HL-60 (cell line): ENCODE results near the gene CTXN1.

ENCODE experiments used
- DNase-seq, 2 experiments: peaks; one replicate each; pipeline ENCODE4 v3.0.0-alpha.2; 2010 to 2020; ENCODE audit warnings: low read depth in 1 of 2, low spot score in 1 of 2
- H3K27ac ChIP-seq: fragments of 250-450 bp; sonication (Bioruptor Pico); replicated peaks from 2 replicates; pipeline ENCODE4 v1.5.1; 2020; ENCODE audit warnings: mild to moderate bottlenecking, moderate library complexity
- H3K27me3 ChIP-seq: fragments of 250-450 bp; sonication (Bioruptor Pico); 2 replicates; pipeline ENCODE4 v1.5.1; 2021; ENCODE audit warnings: mild to moderate bottlenecking, moderate library complexity; ENCODE audit not compliant: insufficient read depth, poor library complexity, severe bottlenecking
- H3K4me3 ChIP-seq: replicated peaks from 2 replicates; pipeline ENCODE4 v1.5.1; 2011; ENCODE audit warnings: mild to moderate bottlenecking, control low read depth, low read length; ENCODE audit not compliant: insufficient read depth
- CTCF ChIP-seq: IDR thresholded peaks from one replicate; pipeline ENCODE4 v1.5.1; 2011; ENCODE audit warnings: low read length, control low read depth, inconsistent platforms; ENCODE audit not compliant: insufficient read depth
- GABPA ChIP-seq: IDR thresholded peaks from 2 replicates; pipeline ENCODE4 v1.6.1; 2012; ENCODE audit warnings: low read depth
- POLR2AphosphoS5 ChIP-seq: IDR thresholded peaks from 2 replicates; pipeline ENCODE4 v1.6.1; 2012; ENCODE audit warnings: low read depth
- REST ChIP-seq: IDR thresholded peaks from 2 replicates; pipeline ENCODE4 v1.6.1; 2012; ENCODE audit warnings: low read depth; ENCODE audit not compliant: insufficient replicate concordance
- SPI1 ChIP-seq: IDR thresholded peaks from 2 replicates; pipeline ENCODE4 v1.6.1; 2012; ENCODE audit warnings: low read depth, mild to moderate bottlenecking, borderline replicate concordance
- long read RNA-seq: library from polyadenylated mRNA; unstranded; transcript quantifications from one replicate; pipeline ENCODE4 v2.0.0, GENCODE V29; 2020

Gene CTXN1
- long read RNA-seq = 0 reads

- no peaks in the 10 kb centered on the region for H3K27me3 ChIP-seq
- TF ChIP-seq CTCF (no peak), SPI1 (no peak), REST (no peak), POLR2AphosphoS5 (no peak; the same call in 1 of the 2 replicates), GABPA (no peak)
- peak within 1 kb of the TSS; percentile 15 for H3K4me3 ChIP-seq
- peak in 1 of 2 experiments; percentile 49 for DNase-seq
- no peak within 1 kb of the TSS for H3K27ac ChIP-seq
Measured at GRCh38 chr19:7926021-7926726, at the start of gene CTXN1. Gene CTXN1, minus strand, starts transcription at chr19:7926135. Its CDS starts 597 bp downstream, at chr19:7925538.

- Histone ChIP-seq H3K27ac (no peak overlapping the region), H3K27me3 (no peaks in the 10 kb centered on the region), H3K4me3 (no peak overlapping the region)
- DNase-seq = no peak
- TF ChIP-seq GABPA (no peak), POLR2AphosphoS5 (no peak), REST (no peak), SPI1 (no peak), CTCF (no peak)
Measured at GRCh38 chr19:7975037-7975436, 49.1 kb upstream of the CTXN1 start.

- no peak overlapping the region for H3K27ac ChIP-seq
- no peak for DNase-seq
- no peak overlapping the region for H3K4me3 ChIP-seq
- no peaks in the 10 kb centered on the region for H3K27me3 ChIP-seq
- TF ChIP-seq POLR2AphosphoS5 = no peak
- TF ChIP-seq SPI1 = no peak
- no peak for TF ChIP-seq REST
- TF ChIP-seq CTCF = no peak
- TF ChIP-seq GABPA = no peak
Measured at GRCh38 chr19:7973883-7974282, 47.9 kb upstream of the CTXN1 start.
